ENCODE results near the gene KCNMA1.

DNA sequence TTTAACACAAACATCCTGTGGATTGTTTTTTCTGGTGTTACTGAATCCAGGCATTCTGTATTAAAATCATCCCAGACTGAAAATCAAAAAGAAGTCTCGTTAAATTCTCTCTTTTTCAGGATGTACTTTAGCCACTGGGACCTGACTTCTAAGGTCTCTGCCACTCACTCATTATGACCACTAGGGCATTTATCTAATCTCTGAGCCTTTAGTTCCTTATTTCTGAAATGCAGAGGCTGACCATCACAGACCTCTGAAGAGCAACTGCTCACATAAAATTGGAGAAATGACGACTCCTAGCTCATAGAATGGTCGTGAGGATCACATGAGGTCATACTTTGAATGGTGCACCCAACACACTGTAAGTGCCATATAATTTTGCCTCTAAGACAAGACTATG, 63.2 kb downstream of the KCNMA1 start:
- TF ChIP-seq, protein P1, sequence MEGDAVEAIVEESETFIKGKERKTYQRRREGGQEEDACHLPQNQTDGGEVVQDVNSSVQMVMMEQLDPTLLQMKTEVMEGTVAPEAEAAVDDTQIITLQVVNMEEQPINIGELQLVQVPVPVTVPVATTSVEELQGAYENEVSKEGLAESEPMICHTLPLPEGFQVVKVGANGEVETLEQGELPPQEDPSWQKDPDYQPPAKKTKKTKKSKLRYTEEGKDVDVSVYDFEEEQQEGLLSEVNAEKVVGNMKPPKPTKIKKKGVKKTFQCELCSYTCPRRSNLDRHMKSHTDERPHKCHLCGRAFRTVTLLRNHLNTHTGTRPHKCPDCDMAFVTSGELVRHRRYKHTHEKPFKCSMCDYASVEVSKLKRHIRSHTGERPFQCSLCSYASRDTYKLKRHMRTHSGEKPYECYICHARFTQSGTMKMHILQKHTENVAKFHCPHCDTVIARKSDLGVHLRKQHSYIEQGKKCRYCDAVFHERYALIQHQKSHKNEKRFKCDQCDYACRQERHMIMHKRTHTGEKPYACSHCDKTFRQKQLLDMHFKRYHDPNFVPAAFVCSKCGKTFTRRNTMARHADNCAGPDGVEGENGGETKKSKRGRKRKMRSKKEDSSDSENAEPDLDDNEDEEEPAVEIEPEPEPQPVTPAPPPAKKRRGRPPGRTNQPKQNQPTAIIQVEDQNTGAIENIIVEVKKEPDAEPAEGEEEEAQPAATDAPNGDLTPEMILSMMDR (IDR thresholded peaks at IDR 0.05), result no peak
- no peak for TF ChIP-seq POLR2A (IDR thresholded peaks at IDR 0.05)
